ENCODE results near the gene RSPO3.
"Not testable (repeated sequence)": the region's sequence is repeated elsewhere in the genome, so short reads cannot be mapped to it uniquely, and the experiment has no call there.

RSPO3 gene, protein sequence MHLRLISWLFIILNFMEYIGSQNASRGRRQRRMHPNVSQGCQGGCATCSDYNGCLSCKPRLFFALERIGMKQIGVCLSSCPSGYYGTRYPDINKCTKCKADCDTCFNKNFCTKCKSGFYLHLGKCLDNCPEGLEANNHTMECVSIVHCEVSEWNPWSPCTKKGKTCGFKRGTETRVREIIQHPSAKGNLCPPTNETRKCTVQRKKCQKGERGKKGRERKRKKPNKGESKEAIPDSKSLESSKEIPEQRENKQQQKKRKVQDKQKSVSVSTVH

DNA sequence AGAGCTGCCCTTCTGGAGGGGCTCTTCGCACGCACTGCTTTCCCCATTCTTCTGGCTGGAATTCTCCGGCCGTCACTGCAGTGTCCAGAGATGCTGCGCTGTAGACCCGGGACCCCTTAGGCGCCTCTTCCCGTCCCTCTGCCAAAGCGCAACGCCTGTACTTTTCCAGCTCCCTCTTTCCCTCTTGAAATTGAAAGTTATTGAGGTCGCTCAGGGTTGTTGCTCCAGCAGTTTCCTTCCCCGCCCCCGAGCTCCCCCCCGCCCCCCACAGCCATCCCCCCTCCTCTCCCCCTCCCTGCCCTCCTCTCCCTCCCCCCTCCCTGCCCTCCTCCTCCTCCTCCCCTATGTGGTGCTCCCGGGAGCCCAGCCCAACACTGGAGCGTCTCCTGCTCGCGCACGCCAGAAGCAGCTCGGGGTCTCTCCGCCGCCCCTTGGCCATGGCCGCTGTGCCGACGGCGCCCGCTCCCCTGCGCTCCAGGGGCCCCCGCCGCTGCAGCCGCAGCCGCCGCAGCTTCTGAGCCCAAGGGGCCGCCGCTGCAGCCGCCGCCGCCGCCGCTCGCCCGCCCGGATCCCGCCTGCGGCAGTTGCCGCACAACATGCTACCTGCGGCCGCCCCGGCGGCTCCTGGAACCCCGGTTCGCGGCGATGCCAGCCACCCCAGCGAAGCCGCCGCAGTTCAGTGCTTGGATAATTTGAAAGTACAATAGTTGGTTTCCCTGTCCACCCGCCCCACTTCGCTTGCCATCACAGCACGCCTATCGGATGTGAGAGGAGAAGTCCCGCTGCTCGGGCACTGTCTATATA lies at the start of gene RSPO3:
RSPO3 (plus strand) TSS at position 374 of the 804 bp plus-strand sequence. CDS start 522 bp downstream, outside the sequence.
- DNase-seq: peak; percentile 28

GRCh38 chr6:127069659-127070279 lies 48.7 kb upstream of the RSPO3 start:
- no peak for DNase-seq

DNA sequence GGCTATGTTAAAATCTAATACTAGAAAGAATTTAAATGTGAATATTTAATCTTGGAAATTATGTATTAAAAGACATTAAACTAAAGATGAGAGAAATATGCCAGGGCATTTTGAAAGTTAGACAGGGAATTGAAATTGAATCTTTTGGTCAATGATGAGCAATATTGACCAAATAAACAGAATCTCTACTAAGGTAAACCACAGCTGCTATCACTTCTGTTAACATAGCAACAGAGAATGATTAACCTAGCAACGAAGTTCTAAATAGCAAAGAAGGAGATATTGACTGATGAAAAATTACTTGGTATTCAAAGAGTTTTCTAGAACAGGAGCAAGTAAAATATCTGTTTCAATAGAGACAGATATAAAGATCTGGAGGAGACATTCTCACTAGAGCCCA lies 45.2 kb upstream of the RSPO3 start:
- DNase-seq: no peak

DNA sequence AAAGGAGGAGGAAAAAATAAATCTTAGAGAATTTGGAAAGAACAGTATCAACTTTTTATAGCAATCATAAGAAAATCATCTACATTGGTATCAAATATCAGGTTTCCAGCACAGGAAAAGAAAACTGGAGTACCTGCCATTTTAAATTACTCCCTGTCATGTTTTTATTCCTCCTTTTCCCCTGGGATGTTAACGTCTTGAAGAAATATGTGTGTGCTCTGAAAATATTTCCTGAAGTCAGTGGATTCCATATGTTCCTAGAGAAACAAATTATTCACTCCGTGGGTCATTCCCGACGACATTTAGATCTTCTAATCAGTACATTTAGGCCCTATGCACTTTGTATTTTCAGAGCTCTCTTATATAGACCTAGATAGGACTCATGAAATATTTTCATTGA lies 42.0 kb upstream of the RSPO3 start:
- no peak for DNase-seq

GRCh38 chr6:127077886-127078285 lies 40.6 kb upstream of the RSPO3 start:
- no peak for DNase-seq

DNA sequence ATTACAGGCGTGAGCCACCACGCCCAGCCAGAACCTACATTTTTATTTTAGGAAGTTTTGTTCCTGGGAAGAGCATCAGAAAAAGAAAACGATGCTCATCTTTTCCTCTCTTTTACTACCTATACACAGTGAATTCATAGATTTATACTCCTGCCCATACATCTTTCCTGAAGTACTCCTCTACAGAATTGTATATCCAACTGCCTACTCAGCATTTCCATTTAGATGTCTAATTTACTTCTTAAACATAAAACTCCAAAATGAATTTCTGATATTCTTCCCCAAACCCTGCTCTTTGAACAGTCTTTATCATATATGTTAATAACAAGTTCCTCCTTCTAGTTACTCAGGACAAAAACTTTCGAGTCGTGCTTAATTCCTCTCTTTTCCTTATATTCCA lies 39.8 kb upstream of the RSPO3 start:
- DNase-seq: no peak

DNA sequence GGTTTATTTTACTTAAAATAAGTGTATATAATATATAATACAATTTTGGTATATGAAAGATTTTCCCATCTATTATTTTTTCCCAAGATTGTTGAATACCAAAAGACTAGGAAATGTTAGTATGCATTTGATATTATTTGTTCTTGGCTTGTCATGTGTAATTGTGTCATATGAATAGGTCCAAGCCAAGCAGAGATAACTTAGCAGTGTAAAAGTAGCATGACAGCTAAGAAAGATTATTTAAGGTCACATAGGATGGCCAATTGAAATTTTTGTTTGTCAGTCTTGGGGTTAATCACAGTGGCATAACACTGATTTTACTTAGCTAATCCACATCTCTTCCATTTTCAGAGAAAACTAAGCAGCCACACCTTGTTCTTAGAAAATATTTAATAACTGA lies 38.8 kb upstream of the RSPO3 start:
- DNase-seq: no peak

- no peak for DNase-seq
Measured at GRCh38 chr6:127080081-127080480, 38.4 kb upstream of the RSPO3 start.

- no peak for DNase-seq
Measured at GRCh38 chr6:127083231-127083962, 35.1 kb upstream of the RSPO3 start.

- DNase-seq: no peak
Measured at GRCh38 chr6:127083963-127084310, 34.5 kb upstream of the RSPO3 start.

- no peak for DNase-seq
Measured at GRCh38 chr6:127085181-127085580, 33.3 kb upstream of the RSPO3 start.

GRCh38 chr6:127090051-127090450 lies 28.4 kb upstream of the RSPO3 start:
- no peak for DNase-seq

DNA sequence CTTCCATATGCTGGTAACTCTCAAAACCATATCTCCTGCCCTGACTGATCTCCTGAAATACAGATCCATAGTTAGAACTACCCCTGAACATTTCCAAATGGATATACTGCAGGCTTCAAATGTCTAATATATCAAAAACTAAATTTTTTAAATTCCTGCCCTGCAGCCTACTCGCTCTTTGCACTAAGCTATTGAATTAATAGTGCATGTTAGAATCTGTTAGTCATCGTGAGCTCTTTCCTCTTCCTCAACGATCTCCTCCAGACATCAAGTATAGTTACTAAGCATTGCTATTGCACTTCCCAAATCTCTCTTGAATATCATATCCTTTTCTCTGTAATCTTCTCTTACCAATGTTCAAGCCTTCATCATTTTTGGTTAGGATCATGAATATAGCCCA lies 26.0 kb upstream of the RSPO3 start:
- DNase-seq: no peak

GRCh38 chr6:127094791-127095190 lies 23.7 kb upstream of the RSPO3 start:
- no peak for DNase-seq

DNA sequence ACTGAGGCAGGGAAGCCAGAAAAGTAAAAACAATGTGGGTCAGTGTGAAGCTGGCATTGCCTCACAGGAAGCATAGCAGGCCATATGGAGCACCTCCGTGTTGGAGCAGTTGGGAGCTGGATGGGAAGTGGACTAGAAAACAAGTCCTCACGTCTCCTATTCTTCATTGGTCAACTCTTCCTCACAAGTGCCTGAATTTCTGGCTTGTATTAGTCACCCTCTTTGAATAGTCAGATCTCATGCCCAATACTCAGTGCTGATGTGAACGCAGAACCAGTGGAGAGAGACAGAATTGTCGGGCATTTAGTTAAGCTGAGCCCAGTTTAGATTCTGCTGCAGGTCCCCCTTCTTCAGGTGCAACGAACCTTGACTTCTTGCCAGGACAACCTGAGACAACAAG lies 22.3 kb upstream of the RSPO3 start:
- no peak for DNase-seq

DNA sequence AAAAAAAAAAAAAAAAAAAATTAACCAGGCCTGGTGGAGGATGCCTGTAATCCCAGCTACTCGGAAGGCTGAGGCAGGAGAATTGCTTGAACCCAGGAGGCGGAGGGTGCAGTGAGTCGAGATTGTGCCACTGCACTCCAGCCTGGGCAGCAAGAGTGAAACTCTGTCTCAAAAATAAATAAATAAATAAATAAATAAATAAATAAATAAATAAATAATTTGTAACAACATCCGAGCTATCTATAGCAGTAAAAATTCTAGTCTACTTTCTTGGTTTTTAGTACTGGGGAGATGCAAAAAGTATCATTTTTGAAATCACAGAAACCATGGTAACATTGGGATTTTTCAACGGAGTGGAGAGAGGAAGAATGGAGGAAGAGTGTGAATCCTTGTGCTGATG lies 21.0 kb upstream of the RSPO3 start:
- not testable (repeated sequence) for DNase-seq

DNA sequence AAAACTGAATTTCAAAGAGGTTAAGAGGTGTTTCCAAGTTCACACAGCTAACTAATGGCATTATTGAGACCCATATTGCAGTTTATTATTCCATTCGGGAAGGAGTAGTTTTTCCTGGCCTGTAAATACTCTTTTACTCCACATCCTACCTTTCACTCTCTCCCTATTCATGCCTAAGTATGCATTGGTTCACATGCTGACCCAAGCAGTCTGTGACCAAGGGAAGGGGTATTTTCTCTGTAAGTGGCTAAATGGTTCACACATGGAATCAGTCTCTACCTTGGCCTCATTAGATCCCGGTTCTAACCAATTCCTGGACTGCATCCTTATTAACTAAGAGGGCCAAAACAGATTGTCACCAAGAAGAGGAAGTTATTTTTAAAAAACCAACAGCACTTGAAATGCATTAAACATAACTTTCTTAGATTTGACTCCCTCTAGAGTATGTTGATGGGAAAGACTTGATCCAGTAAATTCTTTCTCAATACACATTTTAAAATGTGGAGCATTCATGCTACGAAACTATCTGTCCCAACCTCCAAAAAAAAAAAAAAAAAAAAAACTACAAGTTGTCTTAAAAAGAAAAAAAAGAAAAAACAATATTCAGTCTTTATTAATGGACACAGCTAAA lies 17.8 kb upstream of the RSPO3 start:
- no peak for DNase-seq

- no peak for DNase-seq
Measured at GRCh38 chr6:127102299-127102698, 16.2 kb upstream of the RSPO3 start.

DNA sequence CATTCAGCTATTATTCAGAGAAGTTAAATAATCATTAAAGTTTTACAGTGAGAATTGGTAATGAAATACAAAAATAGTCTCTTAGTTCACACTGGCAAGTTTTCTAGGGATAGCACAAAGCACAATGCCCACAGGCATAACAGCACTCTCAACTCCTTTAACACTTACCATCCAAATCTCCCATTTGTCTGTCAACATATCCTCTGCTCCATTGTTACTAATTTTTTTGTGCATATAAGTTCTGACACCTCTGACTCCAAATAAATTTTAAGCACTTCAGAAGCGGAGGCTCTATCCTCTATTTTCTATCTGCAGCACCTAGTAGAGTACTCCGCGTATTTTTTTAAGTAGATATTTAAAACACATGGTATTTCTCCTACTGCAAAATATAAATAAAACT lies 15.6 kb upstream of the RSPO3 start:
- DNase-seq: no peak

DNA sequence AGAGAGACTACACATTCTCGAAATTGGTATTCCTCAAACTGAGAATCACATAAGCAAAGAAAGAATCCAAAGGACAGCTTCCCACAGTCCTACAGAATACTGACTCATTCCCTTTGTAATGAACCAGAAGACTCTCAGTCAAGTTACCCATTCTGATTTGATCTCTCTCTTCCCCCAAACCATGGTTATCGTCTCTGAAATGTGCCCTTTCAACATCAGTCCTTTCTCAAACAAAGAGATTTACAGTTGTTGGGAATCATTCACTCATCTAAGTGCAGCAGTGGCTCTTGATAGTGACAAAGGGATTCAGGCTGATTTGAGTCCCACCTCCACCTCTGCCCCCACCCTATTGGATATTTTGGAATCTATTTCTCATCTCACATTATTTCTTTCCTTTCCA lies 15.0 kb upstream of the RSPO3 start:
- no peak for DNase-seq

DNA sequence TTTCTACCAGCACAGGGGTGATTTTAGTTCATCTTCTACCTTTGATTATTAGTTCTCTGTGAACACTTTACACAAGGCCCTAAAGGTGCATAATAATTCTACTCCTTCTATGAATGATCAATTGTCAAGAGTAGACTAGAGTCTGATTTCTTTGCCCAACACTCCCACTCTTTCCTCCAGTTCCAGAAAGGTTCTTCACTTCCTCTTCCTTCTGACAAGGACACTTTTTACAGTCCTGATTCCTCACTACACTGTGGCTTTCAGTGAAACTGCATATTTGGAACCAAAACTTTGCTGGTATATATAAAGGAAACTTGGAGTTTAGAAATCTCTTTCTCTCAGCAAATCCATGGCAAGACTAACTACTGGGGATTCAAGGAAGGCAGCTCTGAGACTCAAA lies 10.6 kb upstream of the RSPO3 start:
- no peak for DNase-seq

DNA sequence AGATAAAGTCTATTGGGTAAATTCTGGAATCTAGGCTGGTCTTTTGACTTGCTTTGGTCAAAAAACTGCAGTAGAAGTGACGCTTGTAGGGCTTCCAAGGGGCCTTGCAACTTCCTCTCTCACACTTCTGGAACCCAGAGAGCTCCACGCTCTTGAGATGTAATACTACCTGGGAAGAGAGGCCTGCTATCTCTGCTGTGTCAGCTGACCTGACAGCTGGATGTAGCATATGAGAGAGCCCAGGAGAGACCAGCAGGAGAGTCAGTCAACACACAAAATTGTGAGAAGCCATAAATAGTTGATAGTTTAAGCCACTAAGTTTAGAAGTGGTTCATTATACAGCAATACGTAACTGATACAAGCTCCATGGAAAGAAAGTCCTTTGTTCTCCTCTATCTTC lies 7.8 kb upstream of the RSPO3 start:
- DNase-seq: no peak

DNA sequence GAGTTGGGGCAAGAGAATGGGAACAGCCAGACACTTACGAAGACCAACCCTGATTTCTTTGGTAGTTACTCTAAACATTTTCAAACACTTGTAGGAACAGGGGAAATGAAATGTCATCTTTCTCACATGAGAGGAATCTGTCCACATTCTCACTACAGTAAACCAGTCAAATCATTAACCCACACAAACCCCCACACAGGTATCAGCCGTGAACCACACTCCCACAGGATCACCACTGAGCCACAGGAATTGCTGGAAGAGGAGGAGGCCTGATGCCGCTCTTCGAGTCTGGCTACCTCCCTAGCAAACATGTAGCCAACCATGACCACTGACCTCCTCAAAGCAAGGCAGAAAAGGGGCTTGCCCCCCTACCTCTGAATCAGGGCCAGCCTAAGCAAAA lies 6.9 kb upstream of the RSPO3 start:
- DNase-seq: no peak
